Posterior cingulate gyrus (tissue), 11 donors: Measurements from ENCODE around the gene BBX.

Source experiments
- DNase-seq, 10 donors: peaks; one replicate each; pipeline versions ENCODE4 v3.0.0 to v3.0.0-alpha.2; 2020 to 2021; ENCODE audit warnings: mixed read lengths in 3 of 10
- intact Hi-C: fragments of 100-400 bp; cut with DNase I; formaldehyde crosslinking; loops from one replicate; pipeline ENCODE4 v1.15.1; 2023

BBX gene

GRCh38 chr3:107855710-107856109 is 332.9 kb downstream of the BBX start:
- DNase-seq = no peak
- intact Hi-C loops = no loop called here

- no peak for DNase-seq
- intact Hi-C loops = no loop called here
Observed at GRCh38 chr3:107857854-107858253, 335.1 kb downstream of the BBX start.

- intact Hi-C loops = no loop called here
Observed at GRCh38 chr3:107858876-107859275, 336.1 kb downstream of the BBX start.

More at GRCh38 chr3:107858876-107859275, 336.1 kb downstream of the BBX start:
- DNase-seq = no peak
